NCI-H1930 (cell line): ENCODE measurements around the gene KRT37.
"Not testable (repeated sequence)": the region's sequence is repeated elsewhere in the genome, so short reads cannot be mapped to it uniquely, and the experiment has no call there.

Source experiments
- DNase-seq, 2 experiments: peaks; one replicate each; lab custom pipeline; 2025; lab: John Stamatoyannopoulos, UW

The KRT37 gene

DNA sequence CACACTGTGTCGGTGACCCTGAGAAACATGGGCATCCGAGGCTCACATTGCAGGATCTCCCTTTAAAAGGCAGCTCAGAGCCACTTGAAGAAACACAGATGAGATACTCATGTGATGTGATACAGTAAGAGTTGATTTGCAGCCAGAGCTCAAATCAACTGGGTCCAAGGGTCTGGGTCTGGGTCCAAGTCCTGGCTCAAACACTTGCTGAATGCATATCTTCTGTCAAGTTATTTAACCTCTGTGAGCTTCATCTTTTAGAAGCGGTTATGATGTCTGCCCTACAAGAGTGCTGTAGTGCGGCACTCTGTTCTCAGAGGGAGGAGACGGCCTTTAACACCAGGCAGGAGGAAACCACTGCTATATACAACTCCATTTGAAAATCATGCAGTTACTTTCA lies 10.0 kb upstream of the KRT37 start:
- DNase-seq, result no peak

DNA sequence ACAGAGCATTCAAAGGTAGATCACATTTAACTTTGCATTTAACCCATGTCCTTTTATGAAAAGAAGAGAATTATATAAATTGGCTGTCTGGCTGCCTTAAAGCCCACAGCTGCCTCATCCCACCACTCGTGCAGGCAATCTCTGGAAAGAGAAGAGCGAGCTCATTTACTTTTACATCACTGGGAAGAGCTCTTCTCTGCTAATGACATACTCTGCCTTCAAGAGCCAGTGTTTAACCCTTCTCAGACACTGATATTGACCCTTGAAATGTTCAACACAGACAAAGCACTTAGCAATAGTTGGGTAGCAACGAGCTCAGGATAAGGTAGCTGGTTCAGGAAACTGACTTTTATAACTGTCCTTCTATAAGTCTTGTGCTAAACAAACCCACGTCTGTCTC lies 9.6 kb upstream of the KRT37 start:
- no peak for DNase-seq

- DNase-seq, result no peak
These were observed 9.2 kb upstream of the KRT37 start for GRCh38 chr17:41433586-41433985.

DNA sequence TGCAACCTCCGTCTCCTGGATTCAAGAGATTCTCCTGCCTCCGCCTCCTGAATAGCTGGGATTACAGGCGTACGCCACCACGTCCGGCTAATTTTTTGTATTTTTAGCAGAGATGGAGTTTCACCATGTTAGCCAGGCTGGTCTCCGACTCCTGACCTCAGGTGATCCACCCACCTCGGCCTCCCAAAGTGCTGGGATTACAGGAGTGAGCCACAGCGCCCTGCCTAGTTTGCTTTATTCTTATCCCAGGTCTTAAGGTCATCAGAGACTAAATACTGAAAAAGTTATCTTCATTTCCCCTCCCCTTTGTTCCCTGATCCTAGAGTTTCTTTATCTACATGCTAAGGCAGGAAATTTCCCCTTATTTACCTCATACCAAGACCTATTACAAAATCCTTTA lies 6.0 kb upstream of the KRT37 start:
- not testable (repeated sequence) for DNase-seq

GRCh38 chr17:41429667-41430066 lies 5.3 kb upstream of the KRT37 start:
- no peak for DNase-seq

- DNase-seq, result no peak
These were observed 4.4 kb upstream of the KRT37 start for GRCh38 chr17:41428591-41429291.

- not testable (repeated sequence) for DNase-seq
These were observed 1.8 kb downstream of the KRT37 start for GRCh38 chr17:41422586-41422985.

DNA sequence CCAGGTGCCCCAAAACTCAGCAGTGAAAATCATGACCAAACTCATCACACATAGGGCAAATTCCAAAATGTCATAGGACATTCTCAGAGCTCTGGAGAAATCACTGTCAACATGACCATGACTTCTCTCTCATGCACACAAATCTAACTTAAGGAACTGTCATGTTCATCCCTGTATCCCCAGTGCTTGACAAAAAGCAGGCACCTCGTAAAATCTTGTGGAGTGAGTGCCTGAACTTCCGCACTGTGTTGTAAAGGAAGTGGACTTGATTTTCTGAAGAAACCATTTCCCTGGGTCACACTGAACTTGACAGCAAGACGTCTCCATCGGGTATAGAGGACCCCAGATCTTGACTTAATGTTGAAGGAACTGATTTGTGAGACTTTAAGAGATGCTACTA lies 2.8 kb downstream of the KRT37 start:
- no peak for DNase-seq

GRCh38 chr17:41421116-41421515 lies 3.3 kb downstream of the KRT37 start:
- no peak for DNase-seq

- DNase-seq, result no peak
These were observed 4.3 kb downstream of the KRT37 start for GRCh38 chr17:41420134-41420533.

- no peak for DNase-seq
These were observed 4.7 kb downstream of the KRT37 start for GRCh38 chr17:41419716-41420115.

- DNase-seq, result no peak
These were observed 6.1 kb downstream of the KRT37 start for GRCh38 chr17:41418116-41418860.

DNA sequence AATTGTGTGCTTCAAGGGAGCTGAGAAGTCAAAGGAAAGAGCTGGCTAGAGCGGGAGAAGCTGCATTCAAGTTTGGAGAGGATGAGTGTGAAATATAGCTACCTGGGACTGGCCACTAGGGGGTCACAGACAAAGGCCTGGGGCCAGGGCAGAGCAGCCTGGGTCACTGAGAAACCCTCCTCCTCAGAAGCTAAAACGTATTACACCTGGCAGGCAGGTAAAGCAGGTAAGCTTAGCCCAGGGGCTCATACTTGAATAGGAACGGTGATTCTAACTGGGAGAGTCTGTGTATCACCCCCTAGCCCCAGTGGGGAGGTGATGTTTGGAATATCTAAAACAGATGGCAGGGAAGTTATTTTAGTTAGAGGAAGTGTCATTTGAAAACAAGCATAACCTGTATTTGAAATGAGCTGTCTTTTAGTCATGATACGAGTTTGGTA lies 6.8 kb downstream of the KRT37 start:
- no peak for DNase-seq

- DNase-seq, result no peak
These were observed 7.3 kb downstream of the KRT37 start for GRCh38 chr17:41417127-41417526.

DNA sequence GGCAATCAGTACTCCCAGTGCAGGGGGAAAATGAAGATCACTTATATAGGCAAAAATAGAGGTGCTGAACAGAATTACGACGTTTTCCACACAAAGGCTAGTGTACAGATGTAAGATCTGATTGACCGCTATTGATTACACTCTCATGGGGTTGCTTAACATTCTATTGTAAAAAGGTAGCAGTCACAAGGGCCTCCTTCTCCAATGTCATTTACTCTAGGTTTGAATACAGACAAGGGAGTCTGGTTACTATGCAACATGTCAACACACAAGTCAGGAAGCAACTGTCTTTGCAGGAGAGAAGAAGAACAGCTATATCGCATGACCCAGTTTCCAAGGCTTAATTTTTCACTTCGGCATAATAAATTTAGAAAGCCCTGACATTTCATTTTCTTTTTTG lies 7.9 kb downstream of the KRT37 start:
- no peak for DNase-seq

GRCh38 chr17:41415833-41416335 lies 8.5 kb downstream of the KRT37 start:
- DNase-seq, result no peak

DNA sequence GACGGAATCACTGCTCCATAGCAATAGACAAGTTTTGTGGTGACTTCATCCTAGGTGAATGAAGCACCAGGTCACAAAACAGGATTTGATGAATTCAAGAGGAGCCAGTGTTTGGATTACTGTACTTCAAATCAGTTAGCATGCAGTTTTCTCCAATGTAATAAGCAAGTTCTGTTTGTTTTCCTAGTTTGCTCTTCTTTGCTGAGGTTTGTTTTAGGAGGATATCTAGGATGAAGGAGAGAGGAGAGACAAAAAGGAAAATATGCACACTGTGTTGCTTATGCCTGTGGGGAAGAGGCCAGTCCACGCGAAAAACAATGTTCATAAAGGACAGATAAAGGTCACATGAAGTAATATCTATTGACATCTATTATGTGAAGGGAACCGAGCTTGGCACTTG lies 9.0 kb downstream of the KRT37 start:
- DNase-seq, result no peak

DNA sequence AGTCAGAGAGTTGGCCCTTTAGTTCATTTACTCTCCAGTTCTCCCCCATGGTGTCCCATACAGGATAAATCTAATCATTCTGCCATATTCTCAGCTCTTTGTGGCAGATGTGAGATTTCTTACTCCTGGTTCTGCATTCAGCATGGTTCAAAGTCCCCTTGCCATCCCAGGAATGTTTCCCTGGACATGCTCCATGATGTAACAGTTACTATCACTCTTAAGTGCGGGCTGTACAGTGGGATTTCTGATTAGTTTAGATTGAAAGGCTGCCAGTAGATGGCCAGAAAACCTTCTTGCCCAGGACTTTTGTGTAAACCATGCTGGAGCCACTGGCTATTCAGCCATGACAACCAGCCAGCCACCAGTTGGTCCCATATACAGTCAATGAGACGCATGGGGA lies 10.4 kb downstream of the KRT37 start:
- DNase-seq, result no peak

DNA sequence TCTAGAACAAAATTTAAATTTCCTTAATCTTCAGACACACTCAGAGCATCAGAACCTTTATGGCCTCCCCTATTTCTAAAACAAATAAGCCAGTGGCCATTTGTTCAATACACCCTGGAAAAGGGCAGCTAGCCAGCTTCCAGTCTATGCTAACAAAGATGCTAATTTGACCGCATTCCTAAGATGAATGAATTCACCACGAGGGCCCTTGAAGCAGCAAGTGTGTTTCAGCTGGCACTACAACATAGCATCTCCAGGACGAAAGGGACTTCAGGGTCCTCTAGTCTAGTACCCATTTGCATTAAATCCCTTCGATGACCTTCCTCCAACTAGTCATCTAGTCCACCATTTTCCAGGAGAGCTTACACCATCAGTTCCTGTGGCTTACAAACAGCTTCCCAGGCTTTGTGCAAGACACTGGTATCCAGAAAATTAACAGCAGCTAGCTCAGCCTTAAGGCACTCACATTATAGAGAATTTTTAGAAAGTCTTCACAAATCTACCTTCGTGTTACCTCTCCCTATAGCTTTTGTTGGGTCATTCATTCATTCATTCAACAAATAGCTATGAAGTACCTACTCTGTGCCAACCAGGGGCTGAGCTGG lies 10.9 kb downstream of the KRT37 start:
- no peak for DNase-seq

- no peak for DNase-seq
These were observed 13.1 kb downstream of the KRT37 start for GRCh38 chr17:41411072-41411840.

DNA sequence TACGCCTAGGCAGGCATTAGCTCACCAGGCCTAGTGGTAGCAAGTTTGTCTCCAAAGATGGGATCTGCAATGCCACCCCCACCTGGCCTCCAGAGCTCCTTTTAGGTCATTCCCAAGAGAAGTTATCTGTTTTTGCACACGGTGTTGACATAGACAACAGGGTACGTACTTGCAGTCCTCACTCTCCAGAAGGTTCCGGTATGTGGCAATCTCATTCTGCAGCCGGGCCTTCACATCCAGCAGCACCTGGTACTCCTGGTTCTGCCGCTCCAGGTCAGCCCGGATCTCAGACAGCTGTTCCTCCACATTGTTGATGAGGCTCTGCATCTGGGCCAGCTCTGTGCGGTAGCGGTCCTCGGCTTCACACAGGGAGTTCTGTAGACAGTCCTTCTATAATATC lies 17.2 kb downstream of the KRT37 start:
- DNase-seq, result no peak

- no peak for DNase-seq
These were observed 18.2 kb downstream of the KRT37 start for GRCh38 chr17:41406205-41406604.
